ENCODE results near the gene ASXL2.

DNA sequence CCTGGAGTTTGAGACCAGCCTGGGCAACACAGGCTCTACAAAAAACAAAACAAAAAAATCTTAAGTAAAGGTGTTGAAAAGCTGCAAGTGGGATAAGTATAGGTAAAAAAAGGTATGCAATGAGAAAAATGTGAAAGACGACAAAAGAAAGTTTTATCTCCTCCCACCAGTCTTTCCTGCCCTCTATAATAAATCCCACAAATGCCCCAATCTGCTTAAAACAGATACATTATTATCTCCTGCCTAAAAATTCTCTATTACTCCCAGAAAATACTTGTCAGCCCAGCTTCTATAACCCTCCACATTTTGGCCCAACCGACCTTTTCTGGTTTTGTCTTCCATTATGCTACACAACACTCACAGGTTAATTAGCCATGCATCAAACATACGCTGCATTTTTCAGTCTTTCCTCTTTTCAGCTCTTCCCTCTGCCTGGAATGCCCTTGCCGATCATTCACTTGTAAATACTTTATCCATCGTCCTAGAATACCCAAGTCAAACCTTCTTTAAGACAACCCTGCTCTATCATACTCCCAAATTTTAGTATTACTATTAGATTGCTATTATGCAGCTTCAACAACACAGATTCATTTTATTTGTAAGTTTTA, 10.8 kb downstream of the ASXL2 start:
- TF ChIP-seq POLR2A (IDR thresholded peaks at IDR 0.05) (no peak), EP300 (IDR thresholded peaks at IDR 0.05) (no peak), POLR2AphosphoS5 (IDR thresholded peaks at IDR 0.05) (no peak)
- TF ChIP-seq, protein P1, sequence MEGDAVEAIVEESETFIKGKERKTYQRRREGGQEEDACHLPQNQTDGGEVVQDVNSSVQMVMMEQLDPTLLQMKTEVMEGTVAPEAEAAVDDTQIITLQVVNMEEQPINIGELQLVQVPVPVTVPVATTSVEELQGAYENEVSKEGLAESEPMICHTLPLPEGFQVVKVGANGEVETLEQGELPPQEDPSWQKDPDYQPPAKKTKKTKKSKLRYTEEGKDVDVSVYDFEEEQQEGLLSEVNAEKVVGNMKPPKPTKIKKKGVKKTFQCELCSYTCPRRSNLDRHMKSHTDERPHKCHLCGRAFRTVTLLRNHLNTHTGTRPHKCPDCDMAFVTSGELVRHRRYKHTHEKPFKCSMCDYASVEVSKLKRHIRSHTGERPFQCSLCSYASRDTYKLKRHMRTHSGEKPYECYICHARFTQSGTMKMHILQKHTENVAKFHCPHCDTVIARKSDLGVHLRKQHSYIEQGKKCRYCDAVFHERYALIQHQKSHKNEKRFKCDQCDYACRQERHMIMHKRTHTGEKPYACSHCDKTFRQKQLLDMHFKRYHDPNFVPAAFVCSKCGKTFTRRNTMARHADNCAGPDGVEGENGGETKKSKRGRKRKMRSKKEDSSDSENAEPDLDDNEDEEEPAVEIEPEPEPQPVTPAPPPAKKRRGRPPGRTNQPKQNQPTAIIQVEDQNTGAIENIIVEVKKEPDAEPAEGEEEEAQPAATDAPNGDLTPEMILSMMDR (IDR thresholded peaks at IDR 0.05): no peak
